Measurements from ENCODE around the gene HOXC6.

The HOXC6 gene

GRCh38 chr12:54028314-54029201, at the start of gene HOXC6:
HOXC6 (plus strand) TSS chr12:54028440; CDS start chr12:54028522, 82 bp downstream.
- no peak for DNase-seq

GRCh38 chr12:53978477-53979356, 49.5 kb upstream of the HOXC6 start:
- no peak for DNase-seq

DNA sequence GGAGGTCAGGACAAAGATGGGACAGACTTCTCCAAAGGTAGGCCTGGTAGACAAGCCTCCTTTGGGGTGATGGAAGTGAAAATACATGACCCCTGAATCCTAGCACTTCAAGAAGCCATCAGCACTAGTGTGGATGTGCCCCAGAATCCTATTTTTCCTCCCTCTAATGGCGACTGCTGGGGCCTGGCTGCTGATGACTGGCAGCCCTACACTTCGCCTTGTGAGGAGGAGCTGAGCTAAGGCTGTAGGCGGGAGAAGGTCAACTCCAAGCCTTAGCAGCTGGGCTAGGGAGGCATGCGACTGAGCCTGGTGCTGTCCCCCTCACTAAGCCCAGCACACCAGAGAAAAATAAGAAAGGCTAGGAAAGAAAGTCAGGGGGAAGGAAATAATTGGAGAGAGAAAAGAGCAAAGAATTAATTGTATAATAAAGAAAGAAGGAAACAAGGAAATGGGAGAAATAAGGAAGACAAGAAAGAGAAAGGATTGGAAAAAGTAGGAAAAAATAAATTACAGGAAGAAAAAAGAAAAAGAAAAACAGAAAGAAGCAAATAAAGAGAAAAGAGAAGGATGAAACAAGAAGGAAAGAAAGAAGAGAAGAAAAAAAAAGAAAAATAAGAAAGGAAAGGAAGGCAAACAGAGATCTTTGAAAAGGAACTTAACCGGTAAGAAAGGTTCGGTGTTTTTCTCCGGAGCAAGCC, 48.0 kb upstream of the HOXC6 start:
- DNase-seq, result no peak

DNA sequence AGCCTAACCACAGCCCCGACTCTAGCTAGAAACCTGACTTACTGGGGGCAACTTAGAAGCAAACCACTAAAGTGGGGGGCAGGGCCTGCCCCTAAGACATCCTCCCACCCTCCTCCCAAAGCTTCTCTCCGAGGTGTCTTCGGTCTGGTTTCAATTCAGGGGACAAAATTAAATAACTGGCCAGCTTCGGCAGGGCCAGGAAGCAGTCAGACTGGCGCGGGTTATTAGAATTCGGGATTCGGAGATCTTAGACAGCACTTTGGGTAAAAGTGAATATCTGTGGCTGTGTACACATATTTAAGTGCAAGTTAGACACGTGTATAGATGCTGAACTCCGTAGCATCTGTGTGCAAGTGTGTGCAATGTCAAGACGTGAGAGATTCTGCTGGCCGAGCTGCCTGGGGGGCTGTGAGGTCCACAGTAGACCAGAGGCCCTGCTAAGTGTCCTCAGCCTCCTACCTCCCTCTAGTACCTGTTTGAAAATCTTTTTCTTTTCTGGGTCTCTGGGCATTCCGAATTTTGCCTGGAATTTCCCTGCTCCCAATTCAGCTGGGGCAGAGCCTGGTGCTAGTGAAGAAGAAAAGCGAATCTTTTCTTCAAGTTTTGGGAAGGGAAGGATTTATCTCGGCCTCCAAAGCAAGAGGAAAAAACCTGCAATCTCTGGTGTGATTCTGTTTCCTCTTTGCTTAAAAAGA, 47.3 kb upstream of the HOXC6 start:
- DNase-seq, result no peak

DNA sequence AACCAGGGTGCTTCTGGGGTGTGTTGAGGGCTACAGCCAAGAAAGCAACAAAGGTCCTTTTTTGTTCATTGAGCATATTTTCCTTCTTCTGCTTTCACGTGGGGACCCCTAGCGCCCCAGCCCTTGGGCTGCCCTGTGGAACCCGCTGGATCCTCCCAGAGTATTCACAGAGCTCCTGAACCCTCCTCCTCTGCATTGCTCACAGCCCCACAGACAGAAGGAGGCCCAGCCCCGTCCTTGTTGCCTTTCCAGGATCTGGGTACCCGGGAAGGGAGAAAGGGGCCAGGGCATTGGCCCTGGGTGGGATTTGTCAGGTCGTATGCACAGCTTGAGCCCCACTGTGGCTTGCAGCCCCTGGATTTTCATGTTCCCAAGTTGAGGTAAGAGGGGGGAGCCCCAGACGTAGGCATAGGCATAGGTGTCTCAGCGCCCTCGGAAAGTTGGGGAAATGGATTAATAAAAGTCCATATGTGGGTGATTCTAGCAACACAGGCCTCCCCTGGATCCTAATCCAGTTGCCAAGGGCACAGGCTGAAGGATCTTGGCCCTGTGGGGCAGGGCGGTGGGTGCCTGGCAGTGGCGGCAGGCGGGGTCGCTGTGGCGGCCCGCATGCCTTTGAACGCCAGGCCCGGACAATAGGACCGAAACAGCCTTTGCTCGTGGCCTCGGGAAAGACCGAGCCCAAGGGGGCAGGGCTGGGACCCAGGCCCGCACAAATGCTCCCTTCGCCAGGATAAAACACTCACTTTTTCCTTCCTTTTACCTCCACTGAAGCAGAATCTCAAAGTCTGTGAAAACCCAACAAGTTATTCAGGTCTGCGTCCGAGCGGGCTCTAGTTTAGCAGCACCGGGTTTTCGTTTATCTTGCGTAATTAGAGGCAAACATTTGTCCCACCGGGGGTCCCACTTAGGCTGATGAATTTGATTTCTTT, 46.3 kb upstream of the HOXC6 start:
- no peak for DNase-seq

- DNase-seq, result no peak
These were observed 45.3 kb upstream of the HOXC6 start for GRCh38 chr12:53982648-53983567.

DNA sequence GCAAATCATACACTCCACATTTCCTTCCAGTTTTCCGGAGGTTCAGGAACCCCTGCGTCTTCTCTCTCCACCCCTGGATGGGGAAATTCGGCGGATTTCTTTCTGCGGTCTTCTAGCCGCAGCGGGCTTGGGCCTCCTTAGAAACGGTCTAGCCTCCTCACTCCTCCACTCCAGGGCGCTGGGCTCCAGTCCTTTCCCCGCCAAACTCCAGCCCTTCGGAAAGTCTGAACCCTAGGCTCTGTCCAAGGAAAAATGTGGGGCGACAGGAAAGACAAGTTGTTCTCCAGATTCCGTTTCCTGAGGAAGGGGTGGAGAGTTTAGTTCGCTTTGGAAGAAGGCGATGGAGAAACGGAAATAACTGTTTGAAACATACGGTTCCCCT, 44.7 kb upstream of the HOXC6 start:
- no peak for DNase-seq

DNA sequence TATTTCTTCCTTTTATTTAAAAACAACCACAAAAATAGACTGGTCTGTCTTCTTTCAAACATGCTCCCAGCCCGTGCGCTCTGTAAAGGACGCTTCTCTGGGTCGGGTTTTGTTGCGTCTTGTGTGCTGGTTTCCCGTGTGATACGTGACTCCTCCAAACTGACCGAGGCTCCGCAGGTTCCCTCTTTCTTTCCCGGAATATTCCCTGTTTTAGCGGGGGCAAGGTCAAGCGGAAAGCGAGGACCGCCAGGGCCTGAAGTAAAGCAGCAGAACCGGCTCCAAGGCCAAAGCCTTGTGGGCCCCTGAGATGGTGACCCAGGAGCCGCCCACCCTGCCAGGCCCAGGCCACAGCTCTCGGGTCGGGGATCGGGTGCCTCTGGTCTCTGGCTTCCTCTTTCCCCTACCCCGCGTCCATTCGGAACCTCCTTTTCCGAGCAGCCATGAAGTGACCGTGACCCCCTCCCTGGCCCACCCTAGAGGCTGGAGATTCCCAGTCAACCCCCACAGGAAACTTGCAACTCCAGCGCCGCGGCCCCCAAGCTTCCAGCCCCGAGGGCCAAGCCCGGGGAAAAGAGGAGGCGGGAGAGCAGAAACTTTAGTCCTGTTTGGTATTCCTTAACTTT, 44.2 kb upstream of the HOXC6 start:
- DNase-seq, result no peak

DNA sequence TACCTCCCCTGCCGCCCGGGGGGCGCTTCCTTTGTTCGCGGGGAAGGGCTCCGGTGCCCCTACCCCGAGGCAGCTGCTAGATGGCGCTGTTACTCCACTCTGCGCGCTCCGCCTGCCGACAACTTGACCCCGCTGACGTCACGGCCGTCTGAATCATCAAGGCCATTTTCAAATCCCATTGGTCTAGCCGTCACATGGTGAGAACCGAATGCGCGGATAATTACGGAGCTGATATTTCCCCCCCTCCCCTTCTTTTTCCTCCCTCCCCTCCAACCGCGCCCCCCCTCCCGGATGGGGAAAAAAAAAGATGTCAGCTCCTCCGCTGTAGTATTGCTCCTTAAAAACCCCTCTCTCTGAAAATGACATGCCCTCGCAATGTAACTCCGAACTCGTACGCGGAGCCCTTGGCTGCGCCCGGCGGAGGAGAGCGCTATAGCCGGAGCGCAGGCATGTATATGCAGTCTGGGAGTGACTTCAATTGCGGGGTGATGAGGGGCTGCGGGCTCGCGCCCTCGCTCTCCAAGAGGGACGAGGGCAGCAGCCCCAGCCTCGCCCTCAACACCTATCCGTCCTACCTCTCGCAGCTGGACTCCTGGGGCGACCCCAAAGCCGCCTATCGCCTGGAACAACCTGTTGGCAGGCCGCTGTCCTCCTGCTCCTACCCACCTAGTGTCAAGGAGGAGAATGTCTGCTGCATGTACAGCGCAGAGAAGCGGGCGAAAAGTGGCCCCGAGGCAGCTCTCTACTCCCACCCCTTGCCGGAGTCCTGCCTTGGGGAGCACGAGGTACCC, 43.1 kb upstream of the HOXC6 start, which contains the start of gene HOXC10:
Gene HOXC10, plus strand, starts transcription at position 246 of the 791 bp plus-strand sequence. Its CDS starts 114 bp downstream, at position 360.
- peak in 1 of 2 donors; percentile 50 for DNase-seq

DNA sequence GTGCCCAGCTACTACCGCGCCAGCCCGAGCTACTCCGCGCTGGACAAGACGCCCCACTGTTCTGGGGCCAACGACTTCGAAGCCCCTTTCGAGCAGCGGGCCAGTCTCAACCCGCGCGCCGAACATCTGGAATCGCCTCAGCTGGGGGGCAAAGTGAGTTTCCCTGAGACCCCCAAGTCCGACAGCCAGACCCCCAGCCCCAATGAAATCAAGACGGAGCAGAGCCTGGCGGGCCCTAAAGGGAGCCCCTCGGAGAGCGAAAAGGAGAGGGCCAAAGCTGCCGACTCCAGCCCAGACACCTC, 42.6 kb upstream of the HOXC6 start:
- DNase-seq, result no peak

- no peak for DNase-seq
These were observed 42.1 kb upstream of the HOXC6 start for GRCh38 chr12:53985994-53986685.

DNA sequence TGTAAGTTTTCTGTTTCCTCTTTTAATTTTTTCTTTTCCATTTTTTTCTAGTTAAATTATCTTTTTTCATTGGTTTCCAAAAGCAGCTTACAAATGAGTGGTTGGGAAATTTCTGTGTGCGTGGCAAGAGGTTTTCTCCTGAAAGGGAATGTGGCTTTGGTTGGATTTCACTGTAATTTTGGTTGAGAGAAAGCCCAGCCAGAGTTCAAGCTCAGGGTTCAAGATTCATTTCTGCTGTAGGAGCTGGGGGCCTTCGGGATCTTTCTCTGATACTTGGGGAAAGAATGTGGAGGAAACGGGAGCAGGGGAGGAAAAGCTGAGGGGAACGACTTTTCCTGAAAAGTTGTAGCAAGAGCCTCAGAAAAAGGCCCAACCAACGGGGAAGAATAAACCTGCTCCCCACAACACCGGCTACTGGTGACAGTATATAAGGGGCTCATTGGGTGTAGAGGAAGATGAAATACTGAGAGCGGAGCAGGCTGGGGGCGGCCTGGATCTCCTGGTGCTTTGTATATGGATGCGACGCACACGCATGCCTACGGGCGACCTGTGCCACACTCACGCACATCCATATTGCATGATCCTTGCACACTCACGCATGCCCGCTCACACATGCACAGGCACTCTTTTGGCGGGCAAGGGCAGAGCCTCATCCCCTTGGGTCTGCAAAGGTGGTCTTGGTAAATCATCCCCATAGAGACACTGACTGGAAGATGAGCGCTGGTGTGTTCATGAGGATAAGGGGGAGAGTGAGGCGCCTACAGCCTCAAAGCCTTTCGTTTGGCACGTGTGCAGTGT, 41.4 kb upstream of the HOXC6 start:
- no peak for DNase-seq

- no peak for DNase-seq
These were observed 40.4 kb upstream of the HOXC6 start for GRCh38 chr12:53987787-53988230.

DNA sequence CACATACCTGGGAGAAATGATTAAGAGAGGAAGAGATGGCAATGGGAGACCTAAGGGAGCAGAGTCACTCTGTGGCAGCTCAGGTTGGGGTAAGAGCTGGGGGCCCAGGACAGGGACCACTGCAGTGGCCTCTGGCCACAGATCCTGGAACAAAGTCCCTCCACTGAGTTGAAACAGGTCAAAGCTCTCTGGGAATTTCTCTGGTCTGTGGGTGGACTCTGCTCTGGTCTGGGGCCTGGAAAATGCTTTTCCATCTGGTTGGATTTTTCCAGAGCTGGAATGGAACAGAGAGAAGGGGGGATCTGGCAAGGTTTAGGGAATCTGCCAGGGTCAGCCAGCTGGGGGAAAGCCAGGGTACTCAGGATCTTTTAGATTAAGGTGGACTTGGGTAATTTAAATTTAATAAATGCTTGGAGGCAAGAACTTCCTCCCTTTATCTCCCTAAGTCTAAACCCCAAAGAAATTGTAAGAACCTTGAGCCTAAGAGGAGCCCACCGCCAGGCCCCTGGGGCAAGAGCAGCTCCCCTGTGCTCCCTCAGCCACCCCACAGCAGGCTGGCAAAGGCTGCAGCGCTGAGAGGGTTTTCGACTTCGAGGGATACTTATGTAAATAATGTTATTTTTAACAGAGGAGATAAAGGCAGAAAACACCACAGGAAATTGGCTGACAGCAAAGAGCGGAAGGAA, 39.6 kb upstream of the HOXC6 start:
- no peak for DNase-seq

DNA sequence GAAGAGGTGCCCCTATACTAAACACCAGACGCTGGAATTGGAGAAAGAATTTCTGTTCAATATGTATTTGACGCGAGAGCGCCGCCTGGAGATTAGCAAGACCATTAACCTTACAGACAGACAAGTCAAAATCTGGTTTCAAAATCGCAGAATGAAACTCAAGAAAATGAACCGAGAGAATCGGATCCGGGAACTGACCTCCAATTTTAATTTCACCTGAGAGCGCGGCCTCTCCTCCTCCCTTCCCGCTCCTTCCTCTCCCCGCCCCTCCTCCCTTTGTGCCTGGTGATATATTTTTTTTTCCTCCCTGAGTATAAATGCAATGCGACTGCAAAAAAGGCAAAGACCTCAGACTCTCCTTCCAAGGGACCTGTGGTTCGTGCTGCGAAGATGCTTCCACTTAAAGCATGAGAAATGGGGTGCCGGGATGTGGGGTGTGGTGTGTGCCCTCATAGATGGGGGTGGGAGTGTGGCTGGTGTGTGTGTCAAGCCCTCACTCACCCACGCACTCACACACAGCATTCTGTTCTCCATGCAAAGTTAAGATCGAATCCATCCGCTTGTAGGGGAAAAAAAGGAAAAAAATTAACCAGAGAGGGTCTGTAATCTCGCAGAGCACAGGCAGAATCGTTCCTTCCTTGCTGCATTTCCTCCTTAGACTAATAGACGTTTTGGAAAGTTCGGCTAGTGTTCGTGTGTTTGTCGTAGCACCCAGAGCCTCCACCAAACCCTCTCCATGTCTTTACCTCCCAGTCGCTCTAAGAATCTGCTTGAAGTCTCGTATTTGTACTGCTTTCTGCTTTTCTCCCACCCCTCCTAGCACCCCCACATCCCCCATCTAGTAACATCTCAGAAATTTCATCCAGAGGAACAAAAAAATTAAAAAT, 38.8 kb upstream of the HOXC6 start:
- peak; percentile 25 to 38 for DNase-seq

Measured in inflammatory macrophage treated with lipopolysaccharide for 1 hour (primary cell).